ENCODE results near the gene PARD3B. TPM values are rescaled to one million over a fixed set of nuclear protein-coding genes. Genes with fewer than 3 reads are reported as not detected.

PARD3B gene
- total and polyA plus RNA-seq, 3 experiments from 2014 or later, result 0.11 to 0.26 TPM; not detected in 1

DNA sequence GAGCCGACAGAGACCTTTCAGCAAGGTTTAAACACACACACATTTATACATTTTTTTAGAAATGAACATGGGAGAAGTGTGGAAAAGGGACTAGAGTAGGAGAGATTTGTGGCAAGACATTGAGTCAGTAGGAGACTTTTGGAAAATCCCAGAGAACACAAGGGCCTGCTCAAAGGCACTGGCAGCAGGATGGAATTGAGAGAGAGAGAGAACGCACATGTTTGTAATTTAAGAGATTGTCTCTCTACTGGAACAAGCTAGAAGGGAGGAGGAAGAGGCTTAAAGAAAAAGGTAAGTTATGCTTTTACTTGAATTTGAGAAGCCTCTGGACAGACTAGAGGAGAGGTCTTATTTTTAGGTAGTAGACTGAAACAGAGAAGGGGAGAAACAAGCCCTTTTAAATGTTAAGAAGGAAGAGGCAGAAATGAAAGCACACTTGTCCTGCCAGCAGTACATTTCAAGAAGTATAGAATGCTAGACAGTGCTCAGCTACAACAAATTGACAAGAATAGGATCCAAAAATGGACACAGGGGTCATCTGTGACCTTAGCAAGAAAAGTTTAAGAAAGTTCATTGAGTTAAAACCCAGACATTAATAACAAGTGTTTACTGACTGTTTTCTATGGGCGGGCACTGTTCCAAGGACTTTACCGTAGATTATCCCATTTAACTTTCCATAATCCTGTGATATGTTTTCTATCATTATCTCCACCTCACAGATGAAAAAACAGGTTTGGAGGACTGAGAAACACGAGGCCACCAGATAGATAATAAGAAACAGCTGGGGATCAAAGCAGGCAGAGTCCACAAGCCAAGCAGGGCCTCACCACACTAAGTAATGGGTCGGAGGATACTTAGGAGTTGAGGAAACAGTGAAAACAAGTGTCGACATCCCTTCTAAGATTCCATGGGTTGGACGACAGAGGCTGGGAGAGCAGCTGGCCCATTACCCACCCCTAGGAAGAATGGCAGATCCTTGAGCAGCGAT is 830.5 kb downstream of the PARD3B start:
- Histone ChIP-seq H3K27ac (ENCODE audit: low read depth, low read length) (no peak overlapping the region), H3K36me3 (ENCODE audit: insufficient read depth, low read length) (no peaks in the 10 kb centered on the region), H3K4me1 (ENCODE audit: insufficient read depth, low read length) (no peaks in the 10 kb centered on the region), H3K4me3 (ENCODE audit: low read length) (no peak overlapping the region), H3K27me3 (ENCODE audit: insufficient read depth, low read length, poor library complexity, severe bottlenecking) (no peaks in the 10 kb centered on the region), H3K9me3 (ENCODE audit: low read length) (no peaks in the 10 kb centered on the region)
- no peak overlapping the region for H3K4me3 Mint-ChIP-seq
- peaks cover 0 to 4% of the 10 kb centered on the region in 2 donors for H3K27me3 Mint-ChIP-seq
- no peak overlapping the region for H3K27ac Mint-ChIP-seq
- peaks cover 0 to 4% (median 2%) of the 10 kb centered on the region in 5 donors for H3K9me3 Mint-ChIP-seq
- POLR2A ChIA-PET, result no interaction called here
- DNase-seq, result no peak
- no peaks in the 10 kb centered on the region for H3K36me3 Mint-ChIP-seq
- CTCF ChIA-PET, result no interaction called here
- H3K4me1 Mint-ChIP-seq, result no peaks in the 10 kb centered on the region

DNA sequence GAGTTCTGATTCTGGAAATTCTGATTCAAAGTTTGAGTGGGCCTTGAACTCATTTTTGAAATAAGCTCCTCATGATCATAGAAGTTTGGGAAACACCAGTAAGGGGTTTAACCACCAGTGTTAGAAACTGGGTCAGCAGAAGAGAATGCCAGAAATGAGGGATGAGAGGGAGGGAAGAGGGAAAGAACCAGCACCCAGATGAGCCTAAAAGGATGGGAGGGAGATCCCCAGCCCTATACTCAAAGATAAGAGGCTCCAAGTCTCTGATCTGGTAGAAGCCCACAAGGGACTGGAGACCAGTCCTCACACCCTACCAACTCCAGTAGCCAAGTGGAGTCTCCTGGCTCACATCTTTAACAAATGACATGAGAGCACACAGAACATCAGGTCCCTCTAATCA is 832.0 kb downstream of the PARD3B start:
- H3K9me3 Mint-ChIP-seq, result peaks cover 0 to 4% (median 2%) of the 10 kb centered on the region in 5 donors
- no peak for DNase-seq
- peaks cover 0 to 3% of the 10 kb centered on the region in 2 donors for H3K27me3 Mint-ChIP-seq
- Histone ChIP-seq H3K4me1 (ENCODE audit: insufficient read depth, low read length) (no peaks in the 10 kb centered on the region), H3K27me3 (ENCODE audit: insufficient read depth, low read length, poor library complexity, severe bottlenecking) (no peaks in the 10 kb centered on the region), H3K9me3 (ENCODE audit: low read length) (no peaks in the 10 kb centered on the region), H3K27ac (ENCODE audit: low read depth, low read length) (no peak overlapping the region), H3K4me3 (ENCODE audit: low read length) (no peak overlapping the region), H3K36me3 (ENCODE audit: insufficient read depth, low read length) (no peaks in the 10 kb centered on the region)
- no peaks in the 10 kb centered on the region for H3K36me3 Mint-ChIP-seq
- CTCF ChIA-PET, result no interaction called here
- no peak overlapping the region for H3K27ac Mint-ChIP-seq
- POLR2A ChIA-PET, result no interaction called here
- no peak overlapping the region for H3K4me3 Mint-ChIP-seq
- no peaks in the 10 kb centered on the region for H3K4me1 Mint-ChIP-seq

DNA sequence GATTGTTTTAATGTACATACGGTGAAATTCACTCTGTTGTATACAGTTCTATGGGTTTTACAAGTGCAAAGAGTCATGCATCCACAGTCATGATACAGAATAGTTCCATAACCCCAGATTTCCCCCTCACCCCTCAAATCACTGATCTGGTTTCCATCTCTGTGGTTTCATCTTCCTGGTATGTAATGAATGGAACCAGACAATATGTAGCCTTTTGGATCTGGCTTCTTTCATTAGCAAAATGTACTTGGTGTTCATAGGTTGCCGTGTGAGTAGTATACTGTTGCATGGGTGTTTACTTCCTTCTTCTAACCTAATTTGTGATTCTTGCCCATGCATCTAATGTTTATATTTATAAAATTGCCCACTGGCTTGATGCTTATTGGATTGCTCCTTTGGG is 838.3 kb downstream of the PARD3B start:
- H3K4me1 ChIP-seq (ENCODE audit: insufficient read depth, low read length), result no peaks in the 10 kb centered on the region
- Mint-ChIP-seq H3K4me3 (no peak overlapping the region), H3K36me3 (no peaks in the 10 kb centered on the region), H3K4me1 (no peaks in the 10 kb centered on the region), H3K9me3 (no peaks in the 10 kb centered on the region), H3K27ac (no peak overlapping the region), H3K27me3 (peaks cover 2 to 4% of the 10 kb centered on the region in 2 donors)
- H3K9me3 ChIP-seq (ENCODE audit: low read length), result no peaks in the 10 kb centered on the region
- no peaks in the 10 kb centered on the region for H3K36me3 ChIP-seq (ENCODE audit: insufficient read depth, low read length)
- CTCF ChIA-PET, result no interaction called here
- no peaks in the 10 kb centered on the region for H3K27me3 ChIP-seq (ENCODE audit: insufficient read depth, low read length, poor library complexity, severe bottlenecking)
- DNase-seq, result no peak
- POLR2A ChIA-PET, result no interaction called here
- no peak overlapping the region for H3K27ac ChIP-seq (ENCODE audit: low read depth, low read length)
- no peak overlapping the region for H3K4me3 ChIP-seq (ENCODE audit: low read length)

DNA sequence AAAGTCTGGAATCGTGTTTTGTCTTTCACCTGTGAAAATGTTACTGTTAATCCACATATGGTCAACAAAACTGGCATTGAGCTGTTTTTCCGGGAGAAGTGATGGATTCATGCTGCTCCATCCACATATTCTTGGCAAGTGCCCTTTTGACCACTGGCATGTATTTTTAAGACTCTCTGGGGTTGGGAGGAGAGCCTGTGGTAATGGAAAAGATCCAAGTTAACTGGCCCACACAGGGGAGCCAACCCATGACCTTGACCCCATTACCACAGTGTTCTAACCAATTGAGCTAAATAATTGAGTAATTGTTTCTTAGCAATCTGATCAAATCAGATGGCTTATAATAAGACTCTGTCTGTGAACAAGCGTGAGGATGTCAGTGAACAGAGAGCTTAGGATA is 840.8 kb downstream of the PARD3B start:
- H3K36me3 Mint-ChIP-seq, result no peaks in the 10 kb centered on the region
- no peaks in the 10 kb centered on the region for H3K36me3 ChIP-seq (ENCODE audit: insufficient read depth, low read length)
- no peaks in the 10 kb centered on the region for H3K27me3 ChIP-seq (ENCODE audit: insufficient read depth, low read length, poor library complexity, severe bottlenecking)
- DNase-seq, result no peak
- no peak overlapping the region for H3K27ac Mint-ChIP-seq
- no peak overlapping the region for H3K27ac ChIP-seq (ENCODE audit: low read depth, low read length)
- H3K9me3 ChIP-seq (ENCODE audit: low read length), result no peaks in the 10 kb centered on the region
- H3K4me3 ChIP-seq (ENCODE audit: low read length), result no peak overlapping the region
- peaks cover 2 to 4% of the 10 kb centered on the region in 2 donors for H3K27me3 Mint-ChIP-seq
- POLR2A ChIA-PET, result no interaction called here
- H3K9me3 Mint-ChIP-seq, result no peaks in the 10 kb centered on the region
- H3K4me1 Mint-ChIP-seq, result no peaks in the 10 kb centered on the region
- CTCF ChIA-PET, result interaction anchor here (1.3 kb wide), 1 partner anchor 16 kb away, joined by 4 read pairs; no protein-coding TSS in a partner anchor
- no peaks in the 10 kb centered on the region for H3K4me1 ChIP-seq (ENCODE audit: insufficient read depth, low read length)
- no peak overlapping the region for H3K4me3 Mint-ChIP-seq

DNA sequence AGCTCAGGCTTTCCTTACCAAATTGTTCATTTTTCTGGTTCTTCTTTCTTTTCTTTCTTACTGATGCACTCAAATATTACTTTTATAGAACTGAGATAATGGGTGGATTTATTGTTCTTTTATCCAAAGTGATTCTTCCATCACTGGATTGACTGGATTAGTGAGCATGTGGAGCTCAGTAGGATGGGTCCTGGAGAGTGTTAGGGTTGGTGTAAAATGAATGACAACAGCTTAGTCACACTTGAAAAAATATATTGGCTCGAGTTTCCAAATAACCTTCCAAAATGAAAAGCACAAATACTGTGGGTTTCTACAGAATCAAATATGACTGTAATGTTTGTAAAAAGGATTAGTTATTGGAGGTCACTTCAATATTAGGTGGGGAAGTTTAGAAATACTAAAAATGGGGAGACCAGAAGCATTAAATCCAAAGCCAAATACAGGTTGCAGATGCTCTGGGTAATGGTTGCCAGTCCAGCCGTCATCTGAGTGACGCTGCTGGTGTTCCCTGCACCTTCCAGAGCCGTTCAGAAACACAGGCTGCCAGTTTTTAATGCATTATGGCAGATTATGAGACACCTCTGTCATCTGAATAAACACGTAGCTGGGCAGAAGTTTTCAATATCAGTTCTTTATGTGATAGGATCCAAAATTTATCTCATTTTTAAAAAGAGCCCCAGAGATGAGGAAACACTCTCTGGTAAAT is 842.2 kb downstream of the PARD3B start:
- no peak for DNase-seq
- Mint-ChIP-seq H3K9me3 (no peaks in the 10 kb centered on the region), H3K4me3 (no peak overlapping the region), H3K27ac (no peak overlapping the region), H3K4me1 (no peaks in the 10 kb centered on the region), H3K27me3 (peaks cover 2 to 4% of the 10 kb centered on the region in 2 donors), H3K36me3 (no peaks in the 10 kb centered on the region)
- Histone ChIP-seq H3K9me3 (ENCODE audit: low read length) (no peaks in the 10 kb centered on the region), H3K4me1 (ENCODE audit: insufficient read depth, low read length) (no peaks in the 10 kb centered on the region), H3K27me3 (ENCODE audit: insufficient read depth, low read length, poor library complexity, severe bottlenecking) (no peaks in the 10 kb centered on the region), H3K27ac (ENCODE audit: low read depth, low read length) (no peak overlapping the region), H3K36me3 (ENCODE audit: insufficient read depth, low read length) (no peaks in the 10 kb centered on the region), H3K4me3 (ENCODE audit: low read length) (no peak overlapping the region)
- ChIA-PET POLR2A (no interaction called here), CTCF (interaction anchor here (1.3 kb wide), 1 partner anchor 14 kb away, joined by 4 read pairs; no protein-coding TSS in a partner anchor)

DNA sequence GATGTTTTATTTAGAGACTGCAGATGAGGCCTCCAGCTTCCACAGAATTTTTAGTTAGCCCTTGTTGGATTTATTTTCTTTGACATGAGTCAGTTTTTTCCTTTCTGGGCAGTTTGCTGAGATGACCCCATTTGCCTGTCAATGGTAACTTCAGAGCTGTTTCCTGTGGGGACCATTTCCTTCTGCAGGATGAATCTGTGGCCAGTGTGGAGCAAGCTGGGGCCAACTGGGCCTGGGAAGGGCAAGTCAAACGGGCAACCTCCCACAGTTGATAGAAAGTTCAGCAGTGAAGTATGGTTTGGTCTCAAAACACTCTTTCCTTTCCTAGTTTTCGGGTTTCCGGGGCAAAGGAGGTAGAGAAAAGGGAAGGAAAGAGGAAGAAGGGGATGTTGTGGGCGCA is 845.6 kb downstream of the PARD3B start:
- no peaks in the 10 kb centered on the region for H3K9me3 ChIP-seq (ENCODE audit: low read length)
- H3K27me3 ChIP-seq (ENCODE audit: insufficient read depth, low read length, poor library complexity, severe bottlenecking), result no peaks in the 10 kb centered on the region
- H3K4me1 ChIP-seq (ENCODE audit: insufficient read depth, low read length), result no peaks in the 10 kb centered on the region
- Mint-ChIP-seq H3K36me3 (no peaks in the 10 kb centered on the region), H3K4me3 (no peak overlapping the region), H3K27ac (no peak overlapping the region), H3K27me3 (peaks cover 2 to 4% of the 10 kb centered on the region in 2 donors), H3K4me1 (no peaks in the 10 kb centered on the region), H3K9me3 (no peaks in the 10 kb centered on the region)
- DNase-seq, result no peak
- H3K36me3 ChIP-seq (ENCODE audit: insufficient read depth, low read length), result no peaks in the 10 kb centered on the region
- ChIA-PET POLR2A (no interaction called here), CTCF (no interaction called here)
- H3K4me3 ChIP-seq (ENCODE audit: low read length), result no peak overlapping the region
- no peak overlapping the region for H3K27ac ChIP-seq (ENCODE audit: low read depth, low read length)

DNA sequence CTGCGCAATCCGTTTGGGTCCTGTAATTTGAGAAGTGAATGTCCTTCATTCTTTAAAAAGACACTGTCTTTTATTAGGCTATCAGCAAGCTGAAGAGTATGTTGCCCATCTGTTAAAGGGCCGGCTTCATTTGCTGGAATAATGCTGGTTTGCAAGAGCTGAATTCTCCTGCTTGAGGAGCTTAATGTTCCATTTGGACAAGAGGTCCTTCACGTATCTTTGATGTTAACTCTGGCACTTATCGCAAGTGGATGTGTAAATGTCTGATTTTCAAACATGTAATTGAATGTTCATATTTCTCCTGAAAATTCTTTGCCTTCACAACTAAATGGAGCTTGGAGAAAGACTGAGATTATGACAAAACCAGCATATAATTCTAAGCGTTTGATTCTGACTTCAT is 856.2 kb downstream of the PARD3B start:
- no peaks in the 10 kb centered on the region for H3K36me3 Mint-ChIP-seq
- H3K27me3 ChIP-seq (ENCODE audit: insufficient read depth, low read length, poor library complexity, severe bottlenecking), result no peaks in the 10 kb centered on the region
- CTCF ChIA-PET, result interaction anchor here (1.9 kb wide), 1 partner anchor 15 kb away, joined by 4 read pairs; no protein-coding TSS in a partner anchor
- H3K27ac ChIP-seq (ENCODE audit: low read depth, low read length), result no peak overlapping the region
- no peaks in the 10 kb centered on the region for H3K4me1 Mint-ChIP-seq
- POLR2A ChIA-PET, result no interaction called here
- H3K4me1 ChIP-seq (ENCODE audit: insufficient read depth, low read length), result no peaks in the 10 kb centered on the region
- no peak overlapping the region for H3K27ac Mint-ChIP-seq
- no peak for DNase-seq
- H3K36me3 ChIP-seq (ENCODE audit: insufficient read depth, low read length), result no peaks in the 10 kb centered on the region
- peaks cover 0 to 2% (median 0%) of the 10 kb centered on the region in 5 donors for H3K9me3 Mint-ChIP-seq
- no peak overlapping the region for H3K4me3 ChIP-seq (ENCODE audit: low read length)
- H3K9me3 ChIP-seq (ENCODE audit: low read length), result no peaks in the 10 kb centered on the region
- H3K4me3 Mint-ChIP-seq, result no peak overlapping the region
- peaks cover 0 to 2% of the 10 kb centered on the region in 2 donors for H3K27me3 Mint-ChIP-seq

DNA sequence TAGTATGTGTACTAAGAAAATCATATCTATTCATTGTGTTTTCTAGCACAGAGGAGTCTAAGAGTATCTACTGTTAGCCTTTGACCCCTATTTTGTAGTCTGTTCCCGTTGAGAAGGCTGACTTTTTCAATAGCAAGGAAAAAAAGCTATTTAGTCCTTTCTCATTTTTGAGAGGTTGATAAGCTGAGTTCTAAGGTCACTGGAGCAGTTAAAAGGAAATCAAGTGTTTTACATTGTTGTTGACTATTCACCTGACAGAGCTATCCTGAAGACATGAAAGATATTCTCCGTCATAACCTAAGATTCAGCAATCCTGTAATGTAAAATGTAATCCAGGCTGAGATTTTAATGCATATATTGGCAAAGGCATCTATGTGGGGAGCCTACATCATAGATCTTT is 856.7 kb downstream of the PARD3B start:
- H3K4me3 ChIP-seq (ENCODE audit: low read length), result no peak overlapping the region
- no peaks in the 10 kb centered on the region for H3K36me3 ChIP-seq (ENCODE audit: insufficient read depth, low read length)
- no peaks in the 10 kb centered on the region for H3K9me3 ChIP-seq (ENCODE audit: low read length)
- peaks cover 0 to 3% (median 0%) of the 10 kb centered on the region in 5 donors for H3K9me3 Mint-ChIP-seq
- POLR2A ChIA-PET, result no interaction called here
- no peak overlapping the region for H3K4me3 Mint-ChIP-seq
- no peak for DNase-seq
- CTCF ChIA-PET, result interaction anchor here (1.9 kb wide), 1 partner anchor 15 kb away, joined by 4 read pairs; no protein-coding TSS in a partner anchor
- H3K27me3 Mint-ChIP-seq, result peaks cover 0 to 2% of the 10 kb centered on the region in 2 donors
- H3K36me3 Mint-ChIP-seq, result no peaks in the 10 kb centered on the region
- no peaks in the 10 kb centered on the region for H3K4me1 Mint-ChIP-seq
- H3K4me1 ChIP-seq (ENCODE audit: insufficient read depth, low read length), result no peaks in the 10 kb centered on the region
- H3K27ac ChIP-seq (ENCODE audit: low read depth, low read length), result no peak overlapping the region
- no peaks in the 10 kb centered on the region for H3K27me3 ChIP-seq (ENCODE audit: insufficient read depth, low read length, poor library complexity, severe bottlenecking)
- no peak overlapping the region for H3K27ac Mint-ChIP-seq

All from CD8-positive, alpha-beta memory T cell (primary cell).